IPS-18a (cell line): ENCODE data around the gene KIAA2012.

ENCODE experiments used
- H3K27ac ChIP-seq: one replicate; pipeline ENCODE4 v1.5.1; 2013; ENCODE audit warnings: low read length
- H3K27me3 ChIP-seq: one replicate; pipeline ENCODE4 v1.6.1; 2013; ENCODE audit warnings: mild to moderate bottlenecking, low read length; ENCODE audit not compliant: control insufficient read depth, insufficient read depth
- H3K36me3 ChIP-seq: one replicate; pipeline ENCODE4 v1.6.1; 2013; ENCODE audit warnings: low read depth, low read length; ENCODE audit not compliant: control insufficient read depth
- H3K4me1 ChIP-seq: one replicate; pipeline ENCODE4 v1.6.1; 2013; ENCODE audit warnings: low read depth, low read length; ENCODE audit not compliant: control insufficient read depth
- H3K4me3 ChIP-seq: one replicate; pipeline ENCODE4 v1.5.1; 2013; ENCODE audit warnings: low read length
- H3K9ac ChIP-seq: one replicate; pipeline ENCODE4 v1.6.1; 2013; ENCODE audit warnings: mild to moderate bottlenecking, low read length, moderate library complexity
- H3K9me3 ChIP-seq: one replicate; pipeline ENCODE4 v1.6.1; 2013; ENCODE audit warnings: low read depth, low read length; ENCODE audit not compliant: control insufficient read depth

Gene KIAA2012

DNA sequence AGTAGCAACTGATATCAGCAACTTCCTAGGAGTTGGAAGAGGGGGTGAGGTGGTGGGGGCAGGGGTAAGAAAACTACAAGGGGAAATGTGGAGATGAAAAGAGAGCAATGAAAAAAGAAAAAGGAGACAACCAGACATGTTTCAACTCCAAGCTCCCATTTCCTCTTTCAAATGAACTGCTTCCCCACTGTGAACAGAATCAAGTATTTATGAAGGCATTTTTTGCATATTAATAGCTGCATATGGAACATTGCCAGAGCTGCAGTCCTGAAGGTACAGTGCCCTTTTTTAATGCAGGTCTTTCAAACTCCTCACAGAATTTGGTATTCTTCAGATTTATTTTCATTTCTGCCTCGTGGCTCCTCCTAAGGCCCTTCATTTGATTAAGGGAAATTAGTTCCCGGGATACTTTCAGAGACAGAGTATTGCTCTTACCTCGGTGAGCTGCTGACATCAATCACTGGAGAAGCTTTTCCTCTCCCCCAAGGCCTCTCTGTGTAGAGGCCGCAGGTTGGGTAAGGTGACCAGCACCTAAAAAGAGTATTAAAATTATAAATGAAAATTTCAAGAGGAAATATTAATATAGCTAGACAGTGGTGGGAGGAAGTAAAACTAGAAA, 68.4 kb downstream of the KIAA2012 start:
- no peak overlapping the region for H3K9ac ChIP-seq
- no peaks in the 10 kb centered on the region for H3K27me3 ChIP-seq
- H3K9me3 ChIP-seq: no peaks in the 10 kb centered on the region
- peaks cover 15% of the 10 kb centered on the region for H3K4me1 ChIP-seq
- H3K27ac ChIP-seq: no peak overlapping the region
- H3K4me3 ChIP-seq: no peak overlapping the region
- H3K36me3 ChIP-seq: no peaks in the 10 kb centered on the region

DNA sequence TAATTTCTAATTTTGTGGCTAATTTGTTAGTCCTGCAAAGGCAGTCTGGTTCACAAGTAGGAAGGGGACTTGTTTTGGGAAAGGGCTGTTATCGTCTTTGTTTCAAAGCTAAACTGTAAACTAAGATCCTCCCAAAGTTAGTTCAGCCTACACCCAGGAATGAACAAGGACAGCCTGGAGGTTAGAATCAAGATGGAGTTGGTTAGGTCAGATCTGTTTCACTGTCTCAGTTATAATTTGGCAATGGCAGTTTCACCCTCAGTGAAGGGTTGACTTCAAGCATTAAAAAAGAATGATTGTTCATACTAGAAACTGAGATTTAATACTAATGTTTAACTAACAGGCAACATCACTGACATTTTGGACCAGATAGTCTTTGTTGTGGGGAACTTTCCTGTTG, 69.5 kb downstream of the KIAA2012 start:
- Histone ChIP-seq H3K9ac (no peak overlapping the region), H3K4me1 (peaks cover 15% of the 10 kb centered on the region), H3K27ac (no peak overlapping the region), H3K9me3 (no peaks in the 10 kb centered on the region), H3K36me3 (no peaks in the 10 kb centered on the region), H3K4me3 (no peak overlapping the region), H3K27me3 (no peaks in the 10 kb centered on the region)

DNA sequence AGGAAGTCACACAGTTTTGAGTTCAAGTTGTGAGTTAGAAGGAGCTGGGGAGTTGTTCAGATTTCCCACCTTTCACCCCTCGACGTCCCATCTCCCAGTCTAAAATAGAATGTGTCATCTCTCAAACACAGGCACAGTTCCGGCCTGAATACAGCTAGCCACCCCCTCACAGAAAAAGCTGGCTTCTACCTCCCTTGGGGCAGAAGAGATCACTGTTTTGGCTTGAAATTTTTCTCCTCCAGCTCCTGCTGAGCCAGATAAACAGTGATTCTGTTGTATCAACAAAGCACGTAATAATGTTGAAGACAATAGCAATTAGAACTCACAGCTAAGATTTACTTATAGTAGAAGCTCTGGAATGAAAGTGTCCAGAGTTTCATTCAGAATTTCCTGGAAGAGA, 74.7 kb downstream of the KIAA2012 start:
- H3K4me3 ChIP-seq: no peak overlapping the region
- H3K4me1 ChIP-seq: peaks cover 26% of the 10 kb centered on the region
- no peaks in the 10 kb centered on the region for H3K9me3 ChIP-seq
- H3K9ac ChIP-seq: no peak overlapping the region
- no peak overlapping the region for H3K27ac ChIP-seq
- H3K27me3 ChIP-seq: no peaks in the 10 kb centered on the region
- no peaks in the 10 kb centered on the region for H3K36me3 ChIP-seq

DNA sequence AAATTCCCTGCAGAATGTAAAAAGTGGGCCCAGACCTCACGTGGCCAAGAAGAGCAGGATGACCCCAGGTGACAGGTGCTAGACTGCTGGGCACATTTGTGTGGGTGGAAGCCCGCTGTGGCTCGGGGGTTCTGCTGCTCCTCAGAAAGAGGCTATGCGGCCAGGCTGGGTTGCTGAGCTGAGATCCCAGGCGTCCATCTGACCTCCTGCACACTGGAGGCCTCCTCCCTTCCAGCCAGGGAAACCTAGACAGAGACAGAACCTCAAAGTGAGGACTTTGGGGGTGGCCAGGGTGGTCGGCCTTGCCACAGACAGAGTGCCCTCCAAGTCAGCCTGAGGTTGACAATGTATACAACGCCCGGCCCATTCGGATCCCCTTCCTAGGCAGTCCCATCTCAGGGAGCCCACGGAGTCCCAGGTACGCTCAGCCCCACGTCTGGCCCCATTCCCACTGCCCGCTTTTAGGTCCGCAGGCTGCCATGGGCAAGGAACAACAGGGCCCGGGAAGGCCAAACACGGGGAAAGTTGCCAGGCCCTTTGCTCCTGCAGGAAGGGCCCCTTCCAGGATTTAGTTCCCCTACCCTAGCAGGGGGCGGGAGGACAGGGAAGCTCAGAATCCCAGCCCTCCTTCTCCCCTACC, 75.6 kb downstream of the KIAA2012 start:
- peaks cover 26% of the 10 kb centered on the region for H3K4me1 ChIP-seq
- no peak overlapping the region for H3K27ac ChIP-seq
- H3K4me3 ChIP-seq: peak overlapping the region; percentile 17
- no peaks in the 10 kb centered on the region for H3K36me3 ChIP-seq
- no peaks in the 10 kb centered on the region for H3K27me3 ChIP-seq
- H3K9me3 ChIP-seq: no peaks in the 10 kb centered on the region
- H3K9ac ChIP-seq: no peak overlapping the region

DNA sequence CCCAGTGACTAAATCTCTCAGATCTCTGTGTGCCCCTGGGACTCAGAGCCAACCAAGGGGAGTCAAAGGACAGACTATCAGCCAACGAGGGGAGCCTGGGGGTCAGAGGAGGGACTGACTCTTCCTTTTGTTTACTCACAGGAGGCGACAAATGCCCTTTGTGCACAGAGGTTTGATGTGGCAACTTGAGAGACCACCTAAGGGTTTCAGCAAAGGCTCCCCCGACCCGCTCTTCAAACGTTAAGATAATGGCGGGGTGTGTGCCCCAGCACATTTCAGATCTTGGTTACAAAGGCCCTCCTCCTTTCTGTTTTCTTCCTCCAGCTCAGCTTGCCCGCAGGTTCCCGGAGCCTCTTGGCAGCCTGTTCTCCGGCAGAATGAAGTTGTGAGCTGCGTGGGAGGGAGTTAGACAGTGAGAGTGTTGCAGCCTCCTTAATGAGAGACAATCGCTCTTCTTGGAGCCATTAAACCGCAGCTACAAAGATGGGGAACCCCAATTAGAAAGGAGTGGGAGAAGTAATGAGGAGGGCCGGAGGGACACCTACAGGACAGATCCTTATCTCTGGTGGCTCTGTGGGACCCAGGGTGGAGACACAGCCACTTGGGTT, 76.2 kb downstream of the KIAA2012 start:
- Histone ChIP-seq H3K36me3 (no peaks in the 10 kb centered on the region), H3K4me3 (peak overlapping the region; percentile 17), H3K27me3 (no peaks in the 10 kb centered on the region), H3K4me1 (peaks cover 26% of the 10 kb centered on the region), H3K9me3 (no peaks in the 10 kb centered on the region), H3K27ac (no peak overlapping the region), H3K9ac (no peak overlapping the region)

DNA sequence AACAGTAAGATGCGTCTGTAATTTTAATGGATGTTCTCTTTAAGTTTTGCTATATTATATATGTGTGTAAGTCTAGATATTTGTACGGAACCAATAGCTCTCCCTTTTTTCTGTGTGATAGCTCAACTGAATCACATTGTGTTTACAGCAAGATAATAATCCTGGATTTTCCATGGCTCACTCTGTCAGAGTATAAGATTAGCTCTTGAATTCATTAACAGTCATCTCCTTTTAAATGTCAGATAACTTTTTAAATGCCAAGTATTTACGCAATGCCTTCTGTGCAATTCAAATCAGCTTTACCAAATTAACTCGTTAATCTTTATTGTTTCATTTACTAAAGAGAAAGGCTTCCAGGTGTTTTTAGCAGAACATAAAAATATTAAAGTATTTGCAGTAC, 76.9 kb downstream of the KIAA2012 start:
- no peaks in the 10 kb centered on the region for H3K27me3 ChIP-seq
- no peak overlapping the region for H3K9ac ChIP-seq
- H3K27ac ChIP-seq: no peak overlapping the region
- H3K4me3 ChIP-seq: peak overlapping the region; percentile 17
- no peaks in the 10 kb centered on the region for H3K36me3 ChIP-seq
- H3K9me3 ChIP-seq: no peaks in the 10 kb centered on the region
- H3K4me1 ChIP-seq: peaks cover 23% of the 10 kb centered on the region

DNA sequence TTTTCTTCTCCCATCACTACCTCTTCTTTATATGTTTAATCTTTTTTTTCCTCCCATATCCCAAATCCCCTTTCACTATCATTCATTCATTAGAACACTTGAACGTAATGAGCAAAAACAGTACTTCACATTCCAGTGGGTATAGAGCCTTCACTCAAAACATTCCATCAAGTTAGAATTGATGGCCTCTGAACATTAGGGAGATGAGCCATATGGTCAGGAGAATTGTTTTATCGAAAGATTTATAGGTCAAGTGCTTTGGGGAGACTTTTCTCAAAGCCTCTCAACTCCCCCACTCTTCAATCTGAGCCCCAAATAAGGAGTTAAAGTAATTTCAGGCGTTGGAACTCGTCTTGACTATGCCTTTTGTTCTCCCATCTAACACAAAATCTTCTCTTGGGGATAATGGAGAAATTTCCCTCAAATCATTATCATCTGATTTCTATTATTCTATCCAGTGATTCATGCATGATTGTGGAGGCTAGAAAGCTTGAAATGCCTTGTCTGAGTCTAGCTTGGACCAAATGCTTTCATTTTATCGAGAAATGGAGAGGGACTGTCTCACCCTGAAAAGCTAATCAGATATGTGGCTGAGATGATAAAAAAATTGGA, 79.2 kb downstream of the KIAA2012 start:
- Histone ChIP-seq H3K9ac (no peak overlapping the region), H3K27me3 (no peaks in the 10 kb centered on the region), H3K4me3 (no peak overlapping the region), H3K36me3 (no peaks in the 10 kb centered on the region), H3K9me3 (no peaks in the 10 kb centered on the region), H3K4me1 (peaks cover 21% of the 10 kb centered on the region), H3K27ac (no peak overlapping the region)

DNA sequence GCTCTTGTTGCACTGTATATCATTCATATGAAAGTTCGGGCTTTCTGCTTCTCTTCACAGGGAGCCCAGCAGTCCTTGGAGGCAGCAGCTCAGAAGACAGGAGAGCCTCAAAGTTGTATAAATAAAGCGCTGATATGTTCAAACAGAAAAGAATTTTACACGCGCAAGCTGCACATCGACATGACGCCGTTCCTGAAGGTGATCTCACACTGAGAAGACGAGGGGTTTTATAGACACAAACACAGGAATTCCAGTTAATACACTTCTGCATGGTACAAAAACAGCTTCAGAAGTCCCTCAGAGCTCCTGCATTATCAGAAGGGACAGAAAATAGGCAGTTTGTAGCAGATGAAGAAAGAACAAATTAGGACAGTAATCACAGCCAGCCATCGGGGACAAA, 81.6 kb downstream of the KIAA2012 start:
- Histone ChIP-seq H3K36me3 (no peaks in the 10 kb centered on the region), H3K9ac (no peak overlapping the region), H3K4me3 (no peak overlapping the region), H3K4me1 (peaks cover 5% of the 10 kb centered on the region), H3K9me3 (no peaks in the 10 kb centered on the region), H3K27ac (no peak overlapping the region), H3K27me3 (no peaks in the 10 kb centered on the region)

DNA sequence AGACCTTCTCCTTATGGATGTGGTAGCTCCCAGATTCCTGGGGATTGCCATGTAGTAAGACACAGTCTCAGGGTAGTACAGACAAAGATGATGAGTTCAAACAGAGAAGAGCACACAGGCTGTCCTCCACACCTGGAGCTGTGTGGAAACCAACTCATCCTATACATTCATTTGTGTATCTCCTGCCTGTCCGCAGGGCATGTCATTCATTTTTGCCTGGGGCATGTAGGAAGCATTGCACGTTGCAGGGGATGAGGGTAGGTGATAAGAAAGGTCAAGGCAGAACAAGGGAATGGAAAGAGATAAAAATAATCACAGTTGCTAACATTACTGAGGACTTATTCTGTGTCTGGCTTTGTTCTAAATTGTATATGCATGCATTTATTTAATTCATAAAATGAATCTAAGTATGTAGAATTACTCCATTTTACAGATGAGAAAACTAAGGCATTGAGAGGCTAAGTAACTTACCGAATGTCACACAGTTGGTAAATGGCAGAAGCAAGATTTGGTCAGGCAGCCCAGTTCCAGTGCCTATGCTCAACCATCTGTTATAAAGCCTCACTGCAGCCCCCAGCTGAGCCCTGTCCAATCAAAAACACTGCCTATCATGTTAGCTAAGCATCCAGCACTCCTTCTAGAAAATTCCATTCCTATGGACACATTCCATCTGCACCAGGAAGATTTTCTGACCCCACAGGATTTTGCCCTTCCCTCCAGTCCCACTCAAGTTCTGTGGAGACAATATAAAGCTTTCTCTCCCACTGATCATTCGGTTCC, 84.3 kb downstream of the KIAA2012 start:
- H3K27me3 ChIP-seq: no peaks in the 10 kb centered on the region
- no peaks in the 10 kb centered on the region for H3K9me3 ChIP-seq
- no peak overlapping the region for H3K9ac ChIP-seq
- H3K4me3 ChIP-seq: no peak overlapping the region
- H3K4me1 ChIP-seq: no peaks in the 10 kb centered on the region
- no peak overlapping the region for H3K27ac ChIP-seq
- H3K36me3 ChIP-seq: no peaks in the 10 kb centered on the region

DNA sequence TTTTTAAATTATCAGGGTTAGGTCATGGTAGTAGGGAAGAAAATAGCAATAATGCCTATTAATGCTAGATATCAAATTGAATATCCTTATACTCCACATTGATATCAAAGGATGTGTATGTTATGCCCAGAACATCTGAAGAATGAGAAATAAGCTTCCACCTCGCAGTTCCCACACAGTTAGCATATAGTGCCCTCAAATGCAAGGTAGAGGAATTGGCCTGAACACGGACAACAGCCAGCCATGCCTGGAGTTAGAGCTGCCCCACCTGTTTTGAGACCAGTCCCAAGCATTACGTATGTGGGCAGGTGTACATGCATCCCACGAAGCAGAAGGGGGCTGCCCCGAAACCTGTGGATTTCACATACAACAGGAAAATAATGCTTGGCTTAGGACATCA, 85.7 kb downstream of the KIAA2012 start:
- no peaks in the 10 kb centered on the region for H3K9me3 ChIP-seq
- no peak overlapping the region for H3K9ac ChIP-seq
- no peaks in the 10 kb centered on the region for H3K36me3 ChIP-seq
- no peaks in the 10 kb centered on the region for H3K4me1 ChIP-seq
- no peak overlapping the region for H3K27ac ChIP-seq
- no peak overlapping the region for H3K4me3 ChIP-seq
- no peaks in the 10 kb centered on the region for H3K27me3 ChIP-seq

DNA sequence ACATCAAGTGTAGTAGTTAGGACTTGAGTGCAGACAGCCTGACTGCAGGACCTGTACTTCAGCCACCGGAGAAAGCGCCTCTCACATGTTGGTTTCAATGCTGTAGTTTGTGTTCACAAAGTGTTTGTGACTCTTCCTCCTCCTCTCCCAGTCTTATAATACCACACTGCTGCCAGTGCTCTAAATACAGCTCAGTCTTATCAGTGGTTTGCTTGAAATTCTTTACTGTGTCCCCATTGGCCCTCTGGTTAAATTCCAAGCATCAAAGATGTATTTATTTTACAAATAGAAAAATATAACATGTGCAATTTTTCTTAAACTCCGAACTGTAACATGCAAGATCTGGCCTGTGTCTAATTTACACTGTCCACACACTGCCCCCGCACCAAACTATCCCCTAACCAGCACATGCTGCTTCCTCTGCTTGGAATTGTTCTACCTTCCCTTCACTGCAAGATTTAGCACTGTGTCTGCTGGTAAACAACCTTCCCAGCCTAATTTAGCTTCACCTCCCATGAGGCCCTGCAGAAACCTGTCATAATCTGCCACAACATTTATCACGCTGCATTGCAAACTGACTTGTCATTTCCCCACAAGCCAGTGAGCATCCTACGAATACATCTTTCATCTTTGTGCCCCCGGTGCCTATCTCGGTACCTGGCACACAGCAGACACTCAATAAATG, 88.2 kb downstream of the KIAA2012 start:
- no peak overlapping the region for H3K9ac ChIP-seq
- H3K9me3 ChIP-seq: no peaks in the 10 kb centered on the region
- H3K4me1 ChIP-seq: no peaks in the 10 kb centered on the region
- no peaks in the 10 kb centered on the region for H3K36me3 ChIP-seq
- no peaks in the 10 kb centered on the region for H3K27me3 ChIP-seq
- no peak overlapping the region for H3K4me3 ChIP-seq
- H3K27ac ChIP-seq: no peak overlapping the region
